HG03432 (cell line): ENCODE results near the gene LYZL6.
"Not testable (repeated sequence)": the region's sequence is repeated elsewhere in the genome, so short reads cannot be mapped to it uniquely, and the experiment has no call there.

Experiments
- ATAC-seq: cut with Tn5 transposase; IDR thresholded peaks from one replicate; pipeline ENCODE4 v1.9.1; 2021; ENCODE audit warnings: mild to moderate bottlenecking, moderate library complexity; ENCODE audit not compliant: unreplicated experiment

The LYZL6 gene

GRCh38 chr17:35948092-35948491 lies 4.6 kb upstream of the LYZL6 start:
- ATAC-seq: no peak

GRCh38 chr17:35947156-35947585 lies 3.7 kb upstream of the LYZL6 start:
- ATAC-seq: no peak

GRCh38 chr17:35944151-35944550 lies 638 bp upstream of the LYZL6 start:
- ATAC-seq: no peak

GRCh38 chr17:35942588-35943186 lies 826 bp downstream of the LYZL6 start:
- ATAC-seq: no peak

GRCh38 chr17:35938492-35938891 lies 5.0 kb downstream of the LYZL6 start:
- ATAC-seq: not testable (repeated sequence)

- ATAC-seq: no peak
Measured at GRCh38 chr17:35936063-35936462, 7.5 kb downstream of the LYZL6 start.

- ATAC-seq: no peak
Measured at GRCh38 chr17:35934760-35935159, 8.8 kb downstream of the LYZL6 start.

- ATAC-seq: no peak
Measured at GRCh38 chr17:35932586-35932985, 10.9 kb downstream of the LYZL6 start.

GRCh38 chr17:35931794-35932425 lies 11.6 kb downstream of the LYZL6 start:
- no peak for ATAC-seq

GRCh38 chr17:35930211-35931065 lies 13.1 kb downstream of the LYZL6 start, which contains the start of gene RDM1:
Gene RDM1 (minus strand): TSS chr17:35930773. CDS start chr17:35930727, 46 bp downstream.
- ATAC-seq: peak; percentile 51

GRCh38 chr17:35927714-35928113 lies 15.8 kb downstream of the LYZL6 start:
- no peak for ATAC-seq

- no peak for ATAC-seq
Measured at GRCh38 chr17:35923609-35924114, 19.9 kb downstream of the LYZL6 start.

GRCh38 chr17:35920229-35920628 lies 23.3 kb downstream of the LYZL6 start:
- no peak for ATAC-seq

- ATAC-seq: no peak
Measured at GRCh38 chr17:35918665-35919064, 24.8 kb downstream of the LYZL6 start.

- no peak for ATAC-seq
Measured at GRCh38 chr17:35917519-35918213, 25.8 kb downstream of the LYZL6 start.

GRCh38 chr17:35915153-35915964 lies 28.2 kb downstream of the LYZL6 start:
- no peak for ATAC-seq

GRCh38 chr17:35914354-35914753 lies 29.2 kb downstream of the LYZL6 start:
- no peak for ATAC-seq

- ATAC-seq: no peak
Measured at GRCh38 chr17:35913609-35914008, 29.9 kb downstream of the LYZL6 start.

- ATAC-seq: no peak
Measured at GRCh38 chr17:35912942-35913341, 30.6 kb downstream of the LYZL6 start.

- ATAC-seq: no peak
Measured at GRCh38 chr17:35912339-35912912, 31.1 kb downstream of the LYZL6 start.
